Superior temporal gyrus (tissue), 1 donor: ENCODE data around the gene C19orf81.
A peak's percentile ranks its signal among the peaks of the same experiment; 100 is the strongest.

ENCODE experiments used
- DNase-seq: peaks from one replicate; pipeline ENCODE4 v3.0.0-alpha.2; 2016; ENCODE audit errors: extremely low spot score

Gene C19orf81

DNA sequence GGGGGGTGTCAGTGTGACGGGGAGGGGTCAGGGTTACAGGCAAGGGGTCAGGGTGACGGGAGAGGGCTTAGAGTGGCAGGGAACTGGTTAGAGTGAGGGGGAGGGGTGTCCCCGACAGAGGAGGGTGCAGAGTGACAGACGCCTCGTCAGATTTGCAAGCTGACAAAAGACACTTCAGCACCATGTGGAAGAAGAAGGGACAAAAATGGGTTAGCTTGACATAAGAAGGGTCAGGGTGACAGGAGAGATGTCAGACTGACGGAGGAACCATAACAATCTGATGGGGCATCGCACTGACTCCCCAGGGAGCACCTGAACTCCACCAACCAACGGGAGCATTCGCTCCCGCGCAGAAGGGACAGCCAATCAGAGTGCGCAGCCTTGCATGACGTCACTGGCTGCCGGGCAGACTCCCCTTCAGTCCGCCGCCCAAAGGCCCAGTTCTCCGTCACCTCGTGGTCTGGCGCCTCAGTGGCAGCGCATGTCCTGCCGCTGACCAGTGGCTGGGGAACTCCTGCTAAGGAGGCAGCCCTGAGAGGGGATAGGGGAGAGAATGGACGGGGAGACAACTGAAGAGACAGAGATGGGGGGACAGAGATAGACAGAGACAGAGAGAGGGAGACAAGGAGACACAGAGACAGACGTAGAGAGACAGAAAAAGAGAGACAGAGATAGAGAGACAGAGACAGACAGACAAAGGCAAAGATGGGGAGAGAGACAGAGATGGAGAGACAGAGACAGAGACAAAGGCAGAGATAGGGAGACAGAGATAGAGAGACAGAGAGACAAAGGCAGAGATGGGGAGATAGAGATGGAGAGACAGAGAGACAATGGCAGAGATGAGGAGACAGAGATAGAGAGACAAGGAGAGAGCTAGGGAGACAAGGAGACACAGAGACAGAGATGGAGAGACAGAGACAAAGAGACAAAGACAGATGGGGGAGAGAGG is 30.2 kb downstream of the C19orf81 start:
- DNase-seq, result peak; percentile 86

GRCh38 chr19:50686310-50687032 is 37.2 kb downstream of the C19orf81 start:
- no peak for DNase-seq

DNA sequence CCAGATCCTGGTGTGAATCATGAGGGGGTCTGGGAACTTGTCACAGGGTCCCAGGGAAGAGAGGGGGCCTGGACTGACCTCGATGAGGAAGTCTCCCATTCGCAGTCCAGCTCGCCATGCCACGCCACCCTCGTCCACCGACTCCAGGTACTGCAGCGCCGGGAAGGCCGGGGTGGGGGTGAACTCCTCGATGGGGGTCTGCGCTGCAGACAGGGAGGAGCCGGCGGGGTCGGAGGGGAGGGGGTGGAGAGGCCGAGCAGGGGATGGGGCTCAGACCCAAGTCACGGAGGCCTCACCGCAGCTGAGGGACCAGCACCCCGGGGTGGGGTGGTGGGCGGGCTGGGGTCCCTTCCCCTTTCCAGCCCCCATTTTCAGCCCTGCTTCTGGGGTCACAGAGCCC is 39.5 kb downstream of the C19orf81 start:
- no peak for DNase-seq

DNA sequence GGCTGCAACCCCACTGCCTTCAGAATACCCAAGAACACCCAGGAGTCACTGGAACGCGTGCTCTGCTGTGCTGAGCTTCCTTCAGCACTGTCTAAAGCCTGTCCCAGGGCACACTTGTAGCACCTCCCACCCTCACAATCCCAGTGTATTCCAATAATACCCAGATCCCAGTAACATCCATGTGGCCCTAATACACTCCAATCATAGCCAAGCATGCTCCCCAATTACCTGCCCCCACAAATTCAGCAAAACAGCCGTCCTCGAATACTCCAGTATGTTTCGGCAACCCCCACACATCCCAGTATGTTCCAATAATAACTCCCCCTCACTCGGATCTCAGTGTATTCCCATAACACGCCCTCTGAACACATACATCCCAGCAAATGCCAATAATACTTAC is 41.2 kb downstream of the C19orf81 start:
- no peak for DNase-seq

DNA sequence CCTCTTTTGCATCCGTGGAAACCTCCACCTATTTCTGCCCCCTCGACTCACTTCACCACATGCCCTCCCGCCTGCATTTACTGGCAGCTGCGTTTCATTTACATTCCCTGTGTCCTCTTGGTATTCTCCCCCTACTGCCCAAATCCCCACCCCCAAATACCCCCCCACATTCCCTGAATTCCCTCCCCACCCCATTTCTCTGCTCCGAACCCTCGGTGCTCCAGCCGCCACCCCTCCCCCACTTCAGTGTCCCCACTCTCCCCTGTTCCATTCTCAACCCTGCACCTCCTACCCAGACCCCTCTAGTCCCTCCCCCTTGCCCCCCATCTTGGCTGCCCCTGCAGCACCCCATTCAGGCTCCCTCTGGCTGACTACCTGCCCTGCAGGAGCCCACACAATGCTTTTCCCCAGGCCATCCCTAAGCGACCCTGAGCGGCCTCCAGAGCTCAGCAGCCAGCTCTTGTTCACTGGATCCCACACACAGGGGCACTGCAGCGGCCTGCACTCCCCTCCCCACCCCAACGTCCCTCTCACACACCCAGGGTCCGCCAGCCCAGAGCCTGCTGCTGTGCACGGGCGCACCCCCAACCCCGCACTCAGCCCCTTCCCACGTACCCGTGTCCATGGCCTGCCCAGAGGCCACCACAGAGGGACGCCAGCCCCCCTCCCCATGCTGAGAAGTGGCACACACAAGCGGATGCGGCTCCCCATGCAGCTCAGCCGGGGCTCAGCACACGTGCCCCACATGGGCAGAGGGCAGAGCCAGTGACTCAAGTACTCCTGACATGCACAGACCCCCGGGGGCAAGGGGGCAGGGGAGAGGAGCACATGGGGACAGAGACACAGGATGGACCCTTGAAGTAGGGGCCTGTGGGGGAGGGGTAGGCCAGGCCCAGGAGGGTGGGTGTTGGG is 44.1 kb downstream of the C19orf81 start:
- DNase-seq, result no peak

- DNase-seq, result no peak
Observed at GRCh38 chr19:50694815-50695145, 45.5 kb downstream of the C19orf81 start.

GRCh38 chr19:50695251-50696093 is 46.2 kb downstream of the C19orf81 start:
- peak; percentile 27 for DNase-seq

GRCh38 chr19:50696094-50696483 is 46.8 kb downstream of the C19orf81 start:
- no peak for DNase-seq

DNA sequence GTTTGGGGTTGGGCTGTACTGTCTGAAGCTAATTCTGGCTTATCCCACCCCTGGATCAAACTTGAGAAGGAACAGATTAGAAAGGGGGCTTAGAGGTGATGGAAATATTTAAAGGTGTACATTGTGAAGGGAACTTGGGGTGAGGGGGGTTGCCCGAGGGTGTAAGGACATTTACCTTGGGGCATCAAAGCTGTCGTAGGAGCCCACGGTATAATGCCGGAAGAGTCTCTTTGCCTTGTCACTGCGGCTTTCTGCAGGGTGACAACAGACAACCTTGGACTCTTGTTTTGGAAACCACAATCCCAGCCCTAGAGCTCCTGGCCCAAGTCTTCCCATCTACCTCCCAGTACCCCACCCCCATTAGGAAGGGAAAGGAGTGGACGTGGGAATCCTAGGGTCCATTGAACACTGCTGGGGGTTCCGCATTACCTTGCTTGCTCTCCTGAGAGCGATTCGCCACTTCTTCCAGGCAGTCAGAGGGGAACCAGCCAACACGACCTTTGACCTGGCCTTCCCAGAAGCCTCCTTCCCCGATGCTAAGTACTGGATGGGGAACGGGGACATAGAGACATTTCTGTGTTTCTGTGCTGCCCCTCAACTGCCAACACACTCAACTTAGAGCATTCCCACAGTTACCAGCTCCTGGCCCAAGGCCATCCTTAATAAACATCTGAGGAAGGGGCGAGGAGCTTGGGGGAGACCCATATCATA is 48.3 kb downstream of the C19orf81 start:
- DNase-seq, result no peak

DNA sequence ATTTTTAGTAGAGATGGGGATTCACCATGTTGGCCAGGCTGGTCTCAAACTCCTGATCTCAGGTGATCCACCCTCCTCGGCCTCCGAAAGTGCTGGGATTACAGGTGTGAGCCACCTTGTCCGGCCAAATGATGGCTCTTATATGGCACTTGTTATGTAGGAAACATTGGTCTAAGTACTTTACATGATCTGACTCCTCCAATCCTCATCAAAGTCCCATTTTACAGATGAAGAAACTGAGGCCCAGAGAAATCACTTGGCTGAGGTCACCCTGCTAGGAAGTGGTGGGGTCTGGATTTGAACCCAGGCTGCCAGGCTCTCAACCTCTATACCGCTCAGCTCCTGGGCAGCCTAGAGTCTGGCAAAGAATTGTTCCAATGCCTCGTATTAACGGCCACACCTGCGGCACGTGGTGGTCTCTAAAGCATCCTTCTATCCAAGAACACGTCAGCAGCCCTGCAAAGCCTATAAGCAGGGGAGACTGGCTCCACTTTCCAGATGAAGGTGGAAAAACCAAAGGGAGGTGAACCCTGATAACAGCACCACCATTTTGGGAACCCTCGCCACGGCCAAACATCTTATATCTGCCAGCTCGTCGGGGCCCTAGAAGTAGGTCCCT is 52.2 kb downstream of the C19orf81 start:
- no peak for DNase-seq

GRCh38 chr19:50702158-50702870 is 53.1 kb downstream of the C19orf81 start:
- DNase-seq, result no peak

- DNase-seq, result no peak
Observed at GRCh38 chr19:50702871-50703829, 53.9 kb downstream of the C19orf81 start.

GRCh38 chr19:50703915-50704796 is 54.9 kb downstream of the C19orf81 start:
- DNase-seq, result no peak

- DNase-seq, result peak; percentile 57
Observed at GRCh38 chr19:50705422-50706019, 56.3 kb downstream of the C19orf81 start.

GRCh38 chr19:50706387-50706786 is 57.1 kb downstream of the C19orf81 start:
- DNase-seq, result no peak

DNA sequence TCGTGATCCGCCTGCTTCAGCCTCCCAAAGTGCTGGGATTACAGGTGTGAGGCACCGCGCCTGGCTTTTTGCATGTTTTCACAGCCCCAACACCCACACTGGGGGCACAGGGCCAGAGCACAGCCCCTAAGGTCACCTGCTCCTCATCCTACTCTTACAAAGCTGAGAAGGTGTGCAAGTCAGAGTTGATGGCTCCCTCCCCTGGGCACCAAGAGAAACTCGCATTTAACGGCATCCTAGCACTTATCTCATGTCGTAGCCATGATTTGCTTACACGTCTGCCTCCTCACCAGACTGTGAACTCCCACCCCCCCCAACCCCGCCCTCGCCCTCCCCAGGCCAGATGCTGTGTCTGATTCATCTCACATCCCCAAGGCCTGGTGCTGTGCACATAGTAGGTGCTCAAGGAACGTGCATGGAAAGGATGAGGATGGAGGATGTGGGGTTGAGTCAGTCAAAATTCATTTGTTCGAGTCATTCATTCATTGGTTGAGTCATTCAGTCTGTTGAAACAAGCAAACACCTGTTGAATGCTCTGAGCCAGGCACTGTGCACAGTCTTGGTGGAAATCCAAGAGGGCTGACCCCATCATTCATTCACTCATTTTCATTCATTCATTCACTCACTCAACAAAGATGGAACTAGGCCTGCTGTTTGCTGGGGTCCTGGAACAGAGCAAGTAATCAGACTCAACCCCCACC is 59.1 kb downstream of the C19orf81 start:
- DNase-seq, result no peak
